ENCODE results near the gene REEP3.

Gene REEP3

DNA sequence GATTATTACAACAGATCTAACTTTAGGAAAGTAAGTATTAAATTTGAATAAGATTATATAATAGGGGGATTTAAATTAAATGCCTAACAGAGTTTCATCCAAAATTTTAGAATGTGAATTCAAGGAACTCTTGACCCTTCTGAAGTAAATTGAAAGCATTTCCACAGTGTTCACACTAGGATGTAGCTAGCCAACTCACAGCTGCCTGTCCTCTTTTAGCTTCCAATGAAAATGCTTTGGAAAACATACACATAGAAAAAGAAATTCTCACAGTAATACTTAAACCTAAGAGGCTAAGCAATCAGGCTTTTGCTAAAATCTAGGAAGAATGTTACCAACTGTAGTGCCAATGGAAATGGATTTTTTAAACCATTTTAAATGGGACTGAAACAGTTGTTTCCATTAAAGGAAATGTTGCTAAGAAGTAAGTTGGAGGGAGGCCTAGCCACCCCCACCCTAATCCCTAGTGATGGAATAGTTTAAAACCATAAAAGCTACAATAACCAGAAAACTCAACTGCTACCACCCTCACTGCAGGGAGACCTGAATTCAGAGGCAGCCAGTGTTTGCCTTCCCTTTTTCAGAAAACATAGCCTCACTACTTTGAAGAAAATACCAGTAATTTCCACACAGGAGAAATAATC is 58.3 kb downstream of the REEP3 start:
- H3K36me3 ChIP-seq = peaks cover 47% of the 10 kb centered on the region
- TF ChIP-seq Cebpa-rat (IDR thresholded peaks at IDR 0.05) = no peak
- H3K27me3 ChIP-seq = no peaks in the 10 kb centered on the region
- H3K4me1 ChIP-seq = peaks cover 4% of the 10 kb centered on the region; the same call in 1 of the 2 replicates
- no peak overlapping the region for H3K27ac ChIP-seq
- H3K9ac ChIP-seq = no peak overlapping the region
- no peaks in the 10 kb centered on the region for H4K20me1 ChIP-seq
- no peak overlapping the region for H3K4me3 ChIP-seq
- no peak overlapping the region for H3K4me2 ChIP-seq
- no peaks in the 10 kb centered on the region for H3K9me3 ChIP-seq

DNA sequence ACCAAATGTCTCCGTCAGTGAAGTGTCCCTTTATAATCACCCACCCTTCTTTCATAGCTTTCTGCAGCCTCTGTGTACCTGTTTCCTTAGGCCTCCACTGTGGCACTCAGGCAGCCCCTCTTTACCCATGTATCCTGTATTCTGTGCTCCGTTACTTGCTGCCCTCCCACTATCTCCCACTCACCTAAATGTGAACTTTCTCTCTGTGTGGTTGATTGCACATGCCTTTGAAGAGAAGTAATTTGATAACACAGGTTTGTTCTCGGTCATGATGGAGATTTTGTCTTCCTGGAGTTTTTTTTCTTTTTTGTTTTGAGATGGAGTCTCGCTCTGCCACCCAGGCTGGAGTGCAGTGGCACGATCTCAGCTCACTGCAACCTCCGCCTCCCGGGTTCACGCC is 61.5 kb downstream of the REEP3 start:
- Histone ChIP-seq H3K4me1 (peaks cover 4% of the 10 kb centered on the region; the same call in 1 of the 2 replicates), H3K9ac (no peak overlapping the region), H4K20me1 (no peaks in the 10 kb centered on the region; the same call in 1 of the 2 replicates), H3K4me3 (no peak overlapping the region), H3K27ac (no peak overlapping the region), H3K9me3 (no peaks in the 10 kb centered on the region), H3K4me2 (no peak overlapping the region), H3K36me3 (peaks cover 27% of the 10 kb centered on the region), H3K27me3 (no peaks in the 10 kb centered on the region)
- no peak for TF ChIP-seq Cebpa-rat (IDR thresholded peaks at IDR 0.05)

DNA sequence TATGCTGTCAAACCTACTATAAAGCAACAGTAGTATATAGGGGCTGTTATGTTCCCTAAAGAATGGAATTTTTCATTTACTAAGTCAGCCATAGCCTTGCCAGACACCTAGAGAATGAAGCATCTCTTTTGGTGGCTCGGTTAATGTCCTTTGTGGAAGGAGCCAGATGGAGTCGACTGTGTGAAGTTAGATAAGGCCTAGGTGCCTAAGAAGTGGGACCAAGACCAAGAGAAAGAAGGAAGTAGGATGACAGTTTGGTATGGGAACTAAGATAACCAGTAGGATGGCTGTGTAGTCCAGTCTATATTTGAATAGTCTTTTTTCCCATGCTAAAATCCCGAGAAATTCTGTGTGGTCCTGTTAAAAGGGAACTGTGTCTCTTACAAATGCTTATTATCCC is 62.2 kb downstream of the REEP3 start:
- H3K9ac ChIP-seq = no peak overlapping the region
- no peak overlapping the region for H3K4me2 ChIP-seq
- H3K4me3 ChIP-seq = no peak overlapping the region
- TF ChIP-seq Cebpa-rat (IDR thresholded peaks at IDR 0.05) = no peak
- H3K27me3 ChIP-seq = no peaks in the 10 kb centered on the region
- H3K27ac ChIP-seq = no peak overlapping the region
- peaks cover 28% of the 10 kb centered on the region for H3K36me3 ChIP-seq
- peaks cover 2% of the 10 kb centered on the region; the same call in 1 of the 2 replicates for H3K4me1 ChIP-seq
- no peaks in the 10 kb centered on the region for H3K9me3 ChIP-seq
- H4K20me1 ChIP-seq = no peaks in the 10 kb centered on the region; the same call in 1 of the 2 replicates

DNA sequence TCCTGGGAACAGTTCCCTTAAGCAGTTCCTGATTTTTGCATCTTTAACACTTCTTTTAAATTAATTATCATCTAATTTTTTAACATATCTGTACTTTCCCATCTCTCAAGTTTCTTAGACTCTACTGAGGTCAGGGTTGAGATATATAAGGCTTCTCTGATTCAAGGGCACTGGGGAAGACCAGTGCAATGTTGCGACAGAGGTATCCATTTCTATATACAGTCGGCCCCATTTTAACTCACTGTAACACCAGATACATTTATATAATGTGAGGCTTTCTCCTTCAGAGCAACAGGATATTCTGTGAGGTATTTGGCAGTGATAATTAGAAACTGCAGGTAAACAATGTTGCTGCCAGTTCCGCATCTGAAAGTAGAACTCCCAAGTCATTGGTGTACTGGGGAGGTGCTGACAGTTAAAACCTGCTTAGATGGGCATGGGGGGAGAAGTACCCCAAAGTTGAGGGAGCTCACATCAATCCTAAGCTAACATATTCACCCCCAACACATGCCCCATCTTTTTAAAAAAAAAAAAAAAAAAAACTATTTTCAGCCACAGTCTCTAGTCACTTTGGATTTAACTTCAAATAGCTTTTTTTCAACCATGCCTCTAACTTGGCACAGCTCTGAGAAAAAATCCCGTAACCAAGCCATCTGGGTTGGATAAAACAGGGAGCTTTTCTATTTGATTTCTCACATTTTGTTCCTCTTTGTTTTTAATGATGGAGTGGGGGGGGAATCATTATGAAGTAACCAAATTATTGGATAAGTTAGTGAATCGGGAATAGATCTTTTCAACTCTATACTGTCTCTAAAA is 62.9 kb downstream of the REEP3 start:
- Histone ChIP-seq H3K9ac (no peak overlapping the region), H3K27ac (no peak overlapping the region), H4K20me1 (peaks cover under 1% of the 10 kb centered on the region), H3K4me1 (no peaks in the 10 kb centered on the region), H3K27me3 (no peaks in the 10 kb centered on the region), H3K4me3 (no peak overlapping the region), H3K4me2 (no peak overlapping the region), H3K36me3 (peaks cover 24% of the 10 kb centered on the region), H3K9me3 (no peaks in the 10 kb centered on the region)
- TF ChIP-seq Cebpa-rat (IDR thresholded peaks at IDR 0.05) = no peak

DNA sequence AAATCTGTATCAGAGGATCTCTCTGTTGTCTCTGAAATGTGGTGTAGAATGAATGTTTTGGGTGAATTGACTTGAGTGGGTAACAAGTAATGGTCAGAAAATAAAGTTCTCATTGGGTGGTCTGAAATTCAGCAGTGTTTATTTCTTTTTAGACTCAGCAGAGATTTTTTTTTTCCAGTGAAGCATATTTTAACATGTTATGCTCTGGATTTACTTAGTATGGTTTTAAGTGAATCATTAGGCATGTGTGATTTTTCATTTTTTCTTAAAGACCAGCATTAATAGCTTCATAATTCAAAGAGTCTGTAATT is 63.5 kb downstream of the REEP3 start:
- no peaks in the 10 kb centered on the region for H3K27me3 ChIP-seq
- peaks cover 26% of the 10 kb centered on the region; the same call in 1 of the 2 replicates for H3K36me3 ChIP-seq
- H4K20me1 ChIP-seq = peaks cover 6% of the 10 kb centered on the region
- no peak overlapping the region for H3K4me3 ChIP-seq
- H3K4me1 ChIP-seq = no peaks in the 10 kb centered on the region
- H3K27ac ChIP-seq = no peak overlapping the region
- no peak overlapping the region for H3K9ac ChIP-seq
- H3K4me2 ChIP-seq = no peak overlapping the region
- H3K9me3 ChIP-seq = no peaks in the 10 kb centered on the region
- no peak for TF ChIP-seq Cebpa-rat (IDR thresholded peaks at IDR 0.05)

DNA sequence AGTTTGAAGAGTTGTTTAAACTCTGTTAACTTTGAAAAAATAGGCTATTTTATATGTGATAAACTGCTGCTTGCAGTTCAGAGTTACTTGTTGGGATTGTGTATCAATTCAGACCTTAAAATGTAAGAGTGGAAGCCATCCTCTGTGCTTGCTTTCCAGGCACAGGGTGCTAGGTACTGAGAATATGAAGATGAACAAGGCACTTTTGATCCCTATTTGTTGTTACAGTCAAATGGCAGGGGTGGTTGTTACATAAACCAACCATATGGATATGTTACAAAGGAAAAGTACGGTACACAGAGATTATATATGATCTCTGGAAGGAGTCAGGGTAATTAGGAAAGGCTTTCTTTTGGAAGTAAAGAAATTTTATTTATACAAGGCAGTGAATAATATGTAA is 63.8 kb downstream of the REEP3 start:
- no peaks in the 10 kb centered on the region for H3K9me3 ChIP-seq
- peaks cover 25% of the 10 kb centered on the region; the same call in 1 of the 2 replicates for H3K36me3 ChIP-seq
- H3K4me3 ChIP-seq = no peak overlapping the region
- H3K27ac ChIP-seq = no peak overlapping the region
- no peak for TF ChIP-seq Cebpa-rat (IDR thresholded peaks at IDR 0.05)
- no peaks in the 10 kb centered on the region for H3K4me1 ChIP-seq
- no peaks in the 10 kb centered on the region for H3K27me3 ChIP-seq
- no peak overlapping the region for H3K4me2 ChIP-seq
- H4K20me1 ChIP-seq = peaks cover 10% of the 10 kb centered on the region
- no peak overlapping the region for H3K9ac ChIP-seq

DNA sequence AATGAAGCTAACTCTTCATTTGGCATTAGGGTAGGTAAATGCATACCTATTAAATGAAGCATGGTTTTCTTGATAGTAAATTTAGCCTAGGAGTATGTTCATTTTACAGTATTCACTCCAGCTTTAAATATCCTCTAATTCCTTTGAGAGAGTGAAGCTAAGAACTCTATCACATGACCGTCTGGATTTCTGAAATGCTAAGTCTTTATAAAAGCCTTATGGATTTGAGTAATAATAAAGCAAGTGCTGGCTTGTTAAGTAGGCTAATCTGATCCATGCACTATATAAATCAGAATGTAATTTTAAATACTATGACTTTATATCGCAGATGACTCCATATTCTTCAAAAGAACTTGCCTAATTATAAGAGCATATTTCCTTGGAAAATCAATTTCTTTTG is 64.8 kb downstream of the REEP3 start:
- Histone ChIP-seq H3K27ac (no peak overlapping the region), H3K4me3 (no peak overlapping the region), H3K36me3 (peaks cover 23% of the 10 kb centered on the region; the same call in 1 of the 2 replicates), H3K9ac (no peak overlapping the region), H3K4me2 (no peak overlapping the region), H3K4me1 (no peaks in the 10 kb centered on the region), H3K27me3 (no peaks in the 10 kb centered on the region), H4K20me1 (peaks cover 10% of the 10 kb centered on the region), H3K9me3 (no peaks in the 10 kb centered on the region)
- TF ChIP-seq Cebpa-rat (IDR thresholded peaks at IDR 0.05) = no peak

DNA sequence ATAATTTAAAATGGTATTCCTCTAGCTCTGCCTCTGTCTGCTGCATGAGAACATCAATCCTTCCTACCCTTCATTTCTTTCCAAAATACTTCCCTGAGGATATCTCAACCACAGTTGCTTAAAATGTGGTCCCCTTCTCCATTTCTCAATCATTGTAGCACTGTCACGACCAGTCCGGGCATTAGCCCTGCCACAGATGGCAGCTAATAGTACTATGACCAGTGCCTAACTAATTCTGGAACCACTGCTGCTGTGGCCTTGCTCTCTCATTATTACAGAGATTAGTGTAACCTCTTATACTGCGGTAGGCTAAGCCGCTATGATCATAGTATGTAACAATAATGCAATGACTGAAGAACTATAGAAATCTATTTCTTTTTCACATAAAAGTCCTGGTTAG is 66.0 kb downstream of the REEP3 start:
- no peaks in the 10 kb centered on the region for H3K9me3 ChIP-seq
- no peak for TF ChIP-seq Cebpa-rat (IDR thresholded peaks at IDR 0.05)
- H3K4me2 ChIP-seq = no peak overlapping the region
- H3K9ac ChIP-seq = no peak overlapping the region
- no peak overlapping the region for H3K4me3 ChIP-seq
- peaks cover 23% of the 10 kb centered on the region; the same call in 1 of the 2 replicates for H3K36me3 ChIP-seq
- no peak overlapping the region for H3K27ac ChIP-seq
- H3K4me1 ChIP-seq = no peaks in the 10 kb centered on the region
- peaks cover 10% of the 10 kb centered on the region for H4K20me1 ChIP-seq
- H3K27me3 ChIP-seq = no peaks in the 10 kb centered on the region

DNA sequence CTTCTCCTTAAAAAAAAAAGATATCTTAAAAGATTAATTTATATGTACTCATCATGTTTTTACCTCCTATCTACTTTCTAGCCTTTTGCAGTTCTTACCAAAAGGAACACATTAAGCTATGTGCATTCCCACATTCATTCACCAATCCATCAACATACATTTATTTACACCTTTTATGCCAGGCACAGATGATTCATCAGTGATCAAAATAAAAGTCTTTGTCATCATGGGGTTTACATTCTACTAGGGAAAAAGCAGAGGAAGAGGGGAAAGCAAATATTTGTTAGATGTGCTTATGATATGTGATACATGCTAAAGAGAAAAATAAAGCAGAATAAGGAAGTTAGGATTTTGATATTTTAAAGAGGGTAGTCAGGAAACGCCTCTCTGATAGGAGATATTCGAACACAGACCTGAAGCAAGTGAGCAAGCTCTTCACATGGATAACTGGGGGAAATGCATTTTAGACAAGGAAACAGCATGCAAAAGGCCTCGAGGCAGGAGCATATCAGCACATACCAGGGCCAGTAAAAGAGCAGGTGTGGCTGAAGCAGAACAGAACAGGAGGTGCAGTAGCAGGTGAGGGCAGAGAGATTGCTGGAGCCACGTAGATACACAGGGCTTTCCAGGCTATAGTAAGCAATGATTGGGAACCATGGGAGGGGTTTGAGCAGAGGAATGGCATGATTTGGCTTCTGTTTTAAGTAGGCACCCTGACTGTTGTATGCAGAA is 67.4 kb downstream of the REEP3 start:
- H4K20me1 ChIP-seq = peaks cover 10% of the 10 kb centered on the region
- no peak overlapping the region for H3K4me2 ChIP-seq
- H3K9me3 ChIP-seq = no peaks in the 10 kb centered on the region
- no peaks in the 10 kb centered on the region for H3K27me3 ChIP-seq
- H3K27ac ChIP-seq = no peak overlapping the region
- H3K4me3 ChIP-seq = no peak overlapping the region
- no peak for TF ChIP-seq Cebpa-rat (IDR thresholded peaks at IDR 0.05)
- H3K4me1 ChIP-seq = no peaks in the 10 kb centered on the region
- H3K9ac ChIP-seq = no peak overlapping the region
- H3K36me3 ChIP-seq = peaks cover 17% of the 10 kb centered on the region; the same call in 1 of the 2 replicates

All from BLaER1 (cell line).